CD4-positive, alpha-beta T cell (primary cell): ENCODE data around the gene RBM20. TPM values are rescaled to one million over a fixed set of nuclear protein-coding genes. Genes with fewer than 3 reads are reported as not detected.

ENCODE experiments used
- ATAC-seq: fragments of 200-7000 bp; cut with Tn5 transposase; one replicate; pipeline ENCODE4 v1.10.0; 2022; ENCODE audit warnings: mild to moderate bottlenecking; ENCODE audit not compliant: poor library complexity
- CTCF ChIA-PET: fragments of 350-600 bp; sonication (Branson Sonifier 250); formaldehyde crosslinking; loops from one replicate; lab custom pipeline; 2021; ENCODE audit warnings: antibody characterized with exemption, inconsistent platforms; lab: Charles Lee
- POLR2A ChIA-PET: fragments of 350-600 bp; sonication (Branson Sonifier 250); formaldehyde crosslinking; loops from one replicate; lab custom pipeline; 2021; ENCODE audit warnings: antibody characterized with exemption, inconsistent platforms; lab: Charles Lee
- DNase-seq, 14 experiments: peaks; one replicate each; pipeline ENCODE4 v3.0.0-alpha.2; 2013 to 2020; ENCODE audit warnings: mixed read lengths in 2 of 14
- H3K27ac ChIP-seq, 2 donors: one replicate each; pipeline versions ENCODE4 v1.5.1 to v1.7.0; 2013; ENCODE audit warnings: low read length in 2 of 2, low read depth in 1 of 2, mild to moderate bottlenecking in 1 of 2
- H3K27me3 ChIP-seq, 2 experiments: 1 replicate in 1 of 2; 2 replicates in 1 of 2; pipeline versions ENCODE4 v1.6.1 to v1.7.0; 2013; ENCODE audit warnings: low read length in 2 of 2, control low read depth in 1 of 2, mild to moderate bottlenecking in 1 of 2, moderate library complexity in 1 of 2; ENCODE audit not compliant: insufficient read depth in 2 of 2, control insufficient read depth in 1 of 2
- H3K36me3 ChIP-seq: one replicate; pipeline ENCODE4 v1.6.1; 2013; ENCODE audit warnings: low read length, control low read depth; ENCODE audit not compliant: insufficient read depth
- H3K4me1 ChIP-seq: one replicate; pipeline ENCODE4 v1.6.1; 2013; ENCODE audit warnings: low read length, control low read depth; ENCODE audit not compliant: insufficient read depth
- H3K4me3 ChIP-seq: one replicate; pipeline ENCODE4 v1.5.1; 2013; ENCODE audit warnings: mild to moderate bottlenecking, low read length, moderate library complexity
- H3K9me3 ChIP-seq, 2 experiments: 1 replicate in 1 of 2; 2 replicates in 1 of 2; pipeline versions ENCODE4 v1.6.1 to v1.7.0; 2013; ENCODE audit warnings: low read length in 2 of 2, mild to moderate bottlenecking in 2 of 2, control low read depth in 1 of 2, moderate library complexity in 1 of 2; ENCODE audit not compliant: control insufficient read depth in 1 of 2, insufficient read depth in 1 of 2
- H3K27ac Mint-ChIP-seq: one replicate; pipeline ENCODE4 v1.8.0; 2020; ENCODE audit warnings: mixed read lengths
- H3K27me3 Mint-ChIP-seq: one replicate; pipeline ENCODE4 v1.8.0; 2021; ENCODE audit warnings: mixed read lengths
- H3K36me3 Mint-ChIP-seq: one replicate; pipeline ENCODE4 v1.8.0; 2021; ENCODE audit warnings: low read depth, mixed read lengths
- H3K4me1 Mint-ChIP-seq: one replicate; pipeline ENCODE4 v1.8.0; 2021; ENCODE audit warnings: low read depth, mixed read lengths
- H3K4me3 Mint-ChIP-seq: one replicate; pipeline ENCODE4 v1.8.0; 2020; ENCODE audit warnings: mild to moderate bottlenecking, mixed read lengths
- H3K9me3 Mint-ChIP-seq: one replicate; pipeline ENCODE4 v1.8.0; 2020; ENCODE audit warnings: mixed read lengths
- CTCF ChIP-seq: fragments of 200-600 bp; IDR thresholded peaks from one replicate; pipeline ENCODE4 v1.8.0; 2022; ENCODE audit warnings: antibody characterized with exemption, mild to moderate bottlenecking
- intact Hi-C, 2 experiments: fragments of 100-400 bp; cut with DNase I in 1 of 2; cut with micrococcal nuclease in 1 of 2; formaldehyde crosslinking; loops; one replicate each; pipeline versions ENCODE4 v1.15.1 to v1.9.0; 2023 to 2025; cut with DNase I, micrococcal nuclease
- total RNA-seq, 174 experiments: library from RNA in 2 of 174; stranded (reverse) in 2 of 174; gene quantifications; one replicate each; pipeline ENCODE4 v1.2.3 and lab custom pipeline; 2021 to 2026

Gene RBM20
- total RNA-seq, 2 experiments from 2014 or later, result 0.91 to 1.1 TPM

- no peaks in the 10 kb centered on the region for H3K9me3 Mint-ChIP-seq
- Histone ChIP-seq H3K9me3 (no peaks in the 10 kb centered on the region), H3K27me3 (no peaks in the 10 kb centered on the region), H3K27ac (no peak overlapping the region), H3K4me3 (no peak overlapping the region), H3K36me3 (no peaks in the 10 kb centered on the region), H3K4me1 (peaks cover 10% of the 10 kb centered on the region)
- no peak overlapping the region for H3K27ac Mint-ChIP-seq
- ATAC-seq (no peak), DNase-seq (no peak)
- H3K4me3 Mint-ChIP-seq, result no peak overlapping the region
- peaks cover 6% of the 10 kb centered on the region for H3K4me1 Mint-ChIP-seq
- H3K27me3 Mint-ChIP-seq, result no peaks in the 10 kb centered on the region
- intact Hi-C loops, result loop anchor here in 1 of 2 experiments (5.0 kb wide), 1 partner anchor 216 kb away; no protein-coding TSS in a partner anchor
- no peak for TF ChIP-seq CTCF
- ChIA-PET CTCF (no interaction called here), POLR2A (no interaction called here)
- H3K36me3 Mint-ChIP-seq, result no peaks in the 10 kb centered on the region
Measured at GRCh38 chr10:110676016-110676415, 31.9 kb downstream of the RBM20 start.

GRCh38 chr10:110679486-110680272, 35.5 kb downstream of the RBM20 start:
- Histone ChIP-seq H3K36me3 (no peaks in the 10 kb centered on the region), H3K27ac (no peak overlapping the region), H3K9me3 (no peaks in the 10 kb centered on the region), H3K4me3 (no peak overlapping the region), H3K27me3 (no peaks in the 10 kb centered on the region), H3K4me1 (no peaks in the 10 kb centered on the region)
- peaks cover 4% of the 10 kb centered on the region for H3K27me3 Mint-ChIP-seq
- H3K36me3 Mint-ChIP-seq, result no peaks in the 10 kb centered on the region
- no peak overlapping the region for H3K27ac Mint-ChIP-seq
- TF ChIP-seq CTCF, result no peak
- DNase-seq (no peak), ATAC-seq (no peak)
- H3K9me3 Mint-ChIP-seq, result no peaks in the 10 kb centered on the region
- ChIA-PET CTCF (interaction anchor here (1.3 kb wide), 1 partner anchor 7 kb away, joined by 3 read pairs; no protein-coding TSS in a partner anchor), POLR2A (no interaction called here)
- no peak overlapping the region for H3K4me3 Mint-ChIP-seq
- no peaks in the 10 kb centered on the region for H3K4me1 Mint-ChIP-seq
- intact Hi-C loops, result loop anchor here in 1 of 2 experiments (5.0 kb wide), 1 partner anchor 213 kb away; no protein-coding TSS in a partner anchor

- Histone ChIP-seq H3K36me3 (no peaks in the 10 kb centered on the region), H3K27me3 (no peaks in the 10 kb centered on the region), H3K9me3 (no peaks in the 10 kb centered on the region), H3K4me3 (no peak overlapping the region), H3K4me1 (no peaks in the 10 kb centered on the region), H3K27ac (no peak overlapping the region)
- Mint-ChIP-seq H3K36me3 (no peaks in the 10 kb centered on the region), H3K27me3 (peaks cover 4% of the 10 kb centered on the region), H3K27ac (no peak overlapping the region), H3K9me3 (no peaks in the 10 kb centered on the region), H3K4me3 (no peak overlapping the region), H3K4me1 (no peaks in the 10 kb centered on the region)
- DNase-seq (no peak), ATAC-seq (no peak)
- intact Hi-C loops, result no loop called here
- CTCF ChIA-PET, result interaction anchor here (1.3 kb wide), 1 partner anchor 8 kb away, joined by 3 read pairs; no protein-coding TSS in a partner anchor
- no peak for TF ChIP-seq CTCF
- POLR2A ChIA-PET, result no interaction called here
Measured at GRCh38 chr10:110680273-110681020, 36.3 kb downstream of the RBM20 start.
